ENCODE results near the gene BMF. TPM values are rescaled to one million over a fixed set of nuclear protein-coding genes. Genes with fewer than 3 reads are reported as not detected.

BMF gene
- total and polyA plus RNA-seq, 2 donors (not counting 3 experiments of a cell fraction or from before 2014, with no cell fraction given) = 8.6 to 9.8 TPM

DNA sequence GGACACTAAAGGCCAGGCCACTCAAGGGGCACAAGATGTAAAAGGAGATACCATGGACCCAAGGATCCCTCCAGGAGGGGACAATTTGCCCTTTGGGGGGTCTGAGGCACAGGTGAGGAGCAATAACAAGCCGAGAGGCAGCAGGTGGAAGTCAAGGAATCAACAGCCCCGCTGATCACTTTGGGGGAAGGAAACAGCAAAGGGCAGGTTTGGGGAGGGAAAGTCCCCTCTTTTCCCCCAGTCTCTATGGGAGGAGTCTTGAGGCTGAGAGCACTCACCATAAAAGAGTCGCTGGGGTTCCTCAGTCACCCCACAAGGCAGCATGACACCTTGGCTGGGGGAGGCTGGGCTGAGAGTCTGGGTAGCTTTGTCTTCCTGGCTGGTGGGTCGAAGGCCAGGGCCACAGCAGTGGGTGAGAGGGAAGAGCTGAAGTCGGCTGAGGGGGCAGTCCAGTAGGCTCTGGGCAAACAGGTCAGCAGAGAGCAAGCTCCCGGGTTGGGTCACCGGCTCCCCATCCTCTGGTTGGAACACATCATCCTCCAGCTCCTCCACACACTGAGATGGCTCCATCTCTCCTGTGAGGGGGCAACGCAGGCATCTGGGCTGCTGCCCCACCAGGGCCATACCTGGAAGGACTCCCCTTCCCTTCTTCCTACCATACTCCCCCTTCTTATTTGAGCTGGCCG is 3.0 kb downstream of the BMF start:
- H3K4me2 ChIP-seq (ENCODE audit: insufficient read depth, low read length) = no peak overlapping the region
- no peaks in the 10 kb centered on the region for H3K9me3 ChIP-seq (replicated peaks; ENCODE audit: control insufficient read depth, insufficient read depth, low read length)
- intact Hi-C loops (cut with micrococcal nuclease) (loop anchor here (5.0 to 10.0 kb wide), 2 partner anchors 169 to 173 kb away; partner anchors contain the start of gene EIF2AK4), dilution Hi-C loops (cut with MboI; ENCODE audit: extremely low pct_ligation_motif_present, low sequenced_read_pairs) (no loop called here)
- H3K79me2 ChIP-seq (ENCODE audit: control insufficient read depth, insufficient read depth, low read length) = no peaks in the 10 kb centered on the region
- H4K20me1 ChIP-seq (replicated peaks; ENCODE audit: control insufficient read depth, extremely low read depth, insufficient read depth, low read length) = no peaks in the 10 kb centered on the region
- ChIA-PET POLR2A (no interaction called here), CTCF (interaction anchor here (0.7 to 5.4 kb wide), 19 partner anchors 8 to 168 kb away, joined by 3 to 144 read pairs (median 5); partner anchors contain the start of genes BUB1B and PAK6)
- no peak overlapping the region for H3K27ac ChIP-seq (ENCODE audit: insufficient read depth, low read depth, low read length)
- H3K27me3 ChIP-seq (ENCODE audit: control insufficient read depth in 2 of 2, insufficient read depth in 2 of 2, low read length in 2 of 2) = peaks cover 0 to 2% of the 10 kb centered on the region in 2 experiments
- BruUV-seq (replicated peaks) = no TSS peak
- peaks cover 28% of the 10 kb centered on the region for H3K4me1 ChIP-seq (ENCODE audit: control insufficient read depth, extremely low read depth, insufficient read depth, low read length)
- FAIRE-seq = no peak
- TF ChIP-seq, protein P1, sequence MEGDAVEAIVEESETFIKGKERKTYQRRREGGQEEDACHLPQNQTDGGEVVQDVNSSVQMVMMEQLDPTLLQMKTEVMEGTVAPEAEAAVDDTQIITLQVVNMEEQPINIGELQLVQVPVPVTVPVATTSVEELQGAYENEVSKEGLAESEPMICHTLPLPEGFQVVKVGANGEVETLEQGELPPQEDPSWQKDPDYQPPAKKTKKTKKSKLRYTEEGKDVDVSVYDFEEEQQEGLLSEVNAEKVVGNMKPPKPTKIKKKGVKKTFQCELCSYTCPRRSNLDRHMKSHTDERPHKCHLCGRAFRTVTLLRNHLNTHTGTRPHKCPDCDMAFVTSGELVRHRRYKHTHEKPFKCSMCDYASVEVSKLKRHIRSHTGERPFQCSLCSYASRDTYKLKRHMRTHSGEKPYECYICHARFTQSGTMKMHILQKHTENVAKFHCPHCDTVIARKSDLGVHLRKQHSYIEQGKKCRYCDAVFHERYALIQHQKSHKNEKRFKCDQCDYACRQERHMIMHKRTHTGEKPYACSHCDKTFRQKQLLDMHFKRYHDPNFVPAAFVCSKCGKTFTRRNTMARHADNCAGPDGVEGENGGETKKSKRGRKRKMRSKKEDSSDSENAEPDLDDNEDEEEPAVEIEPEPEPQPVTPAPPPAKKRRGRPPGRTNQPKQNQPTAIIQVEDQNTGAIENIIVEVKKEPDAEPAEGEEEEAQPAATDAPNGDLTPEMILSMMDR (IDR thresholded peaks at IDR 0.05; ENCODE audit: extremely low read depth in 1 of 2, insufficient read depth in 1 of 2, low read depth in 1 of 2, low read length in 2 of 2) = no peak
- TF ChIP-seq, protein P2, sequence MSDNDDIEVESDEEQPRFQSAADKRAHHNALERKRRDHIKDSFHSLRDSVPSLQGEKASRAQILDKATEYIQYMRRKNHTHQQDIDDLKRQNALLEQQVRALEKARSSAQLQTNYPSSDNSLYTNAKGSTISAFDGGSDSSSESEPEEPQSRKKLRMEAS (IDR thresholded peaks at IDR 0.05; ENCODE audit: insufficient read depth, insufficient read length) = no peak
- H2AFZ ChIP-seq (ENCODE audit: low read depth, low read length) = no peak overlapping the region
- no peak overlapping the region for H3K9ac ChIP-seq (replicated peaks; ENCODE audit: extremely low read depth, insufficient read depth, low read length)
- no peak for DNase-seq (ENCODE audit: low read depth, low spot score)
- H3K9me1 ChIP-seq (replicated peaks; ENCODE audit: control insufficient read depth, extremely low read depth, insufficient read depth, low read length) = no peaks in the 10 kb centered on the region
- peaks cover 0 to 3% of the 10 kb centered on the region in 2 experiments for H3K36me3 ChIP-seq (ENCODE audit: control insufficient read depth in 2 of 2, extremely low read depth in 1 of 2, insufficient read depth in 2 of 2, low read length in 2 of 2)
- H3K4me3 ChIP-seq (replicated peaks in 1 of 3; ENCODE audit: insufficient read depth in 1 of 3, low read depth in 1 of 3, low read length in 3 of 3) = no peak overlapping the region

Measured in endothelial cell of umbilical vein (primary cell).